Ovary (tissue), 3 donors: ENCODE data around the gene ADGRE1.

Source experiments
- EP300 ChIP-seq: sonication (generic); formaldehyde crosslinking; IDR thresholded peaks from one replicate; pipeline ENCODE4 v1.6.1; 2017; ENCODE audit warnings: antibody characterized with exemption
- TF ChIP-seq, protein P1 (sequence below), 3 donors: fragments of 450-650 bp in 2 of 3; fragments of 200-600 bp in 1 of 3; IDR thresholded peaks; one replicate each; pipeline versions ENCODE4 v1.5.1 to v1.8.0; 2016 to 2022; ENCODE audit warnings: antibody characterized with exemption in 3 of 3, mild to moderate bottlenecking in 1 of 3
- donor health status: DM: no; HTN: no; CAD: no.

DNA sequence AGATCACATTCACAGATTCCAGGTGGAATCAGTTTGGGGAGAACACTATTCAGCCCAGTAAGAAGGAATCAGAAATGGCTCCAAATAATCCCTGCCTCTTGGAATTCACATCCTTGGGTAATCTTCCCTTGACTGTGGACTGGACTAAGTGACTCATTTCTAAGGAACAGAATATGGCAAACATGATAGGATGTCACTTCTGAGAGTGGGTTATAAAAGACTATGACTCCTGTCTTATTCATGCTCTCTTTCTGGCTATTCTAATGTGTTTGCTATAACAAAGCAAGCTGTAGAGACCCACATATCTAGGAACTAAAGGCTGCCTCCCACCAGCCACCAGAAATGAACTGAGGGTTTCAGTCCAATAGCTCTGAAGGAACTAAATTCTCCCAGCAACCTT, 96.1 kb downstream of the ADGRE1 start:
- TF ChIP-seq EP300 = no peak
- TF ChIP-seq, protein P1, sequence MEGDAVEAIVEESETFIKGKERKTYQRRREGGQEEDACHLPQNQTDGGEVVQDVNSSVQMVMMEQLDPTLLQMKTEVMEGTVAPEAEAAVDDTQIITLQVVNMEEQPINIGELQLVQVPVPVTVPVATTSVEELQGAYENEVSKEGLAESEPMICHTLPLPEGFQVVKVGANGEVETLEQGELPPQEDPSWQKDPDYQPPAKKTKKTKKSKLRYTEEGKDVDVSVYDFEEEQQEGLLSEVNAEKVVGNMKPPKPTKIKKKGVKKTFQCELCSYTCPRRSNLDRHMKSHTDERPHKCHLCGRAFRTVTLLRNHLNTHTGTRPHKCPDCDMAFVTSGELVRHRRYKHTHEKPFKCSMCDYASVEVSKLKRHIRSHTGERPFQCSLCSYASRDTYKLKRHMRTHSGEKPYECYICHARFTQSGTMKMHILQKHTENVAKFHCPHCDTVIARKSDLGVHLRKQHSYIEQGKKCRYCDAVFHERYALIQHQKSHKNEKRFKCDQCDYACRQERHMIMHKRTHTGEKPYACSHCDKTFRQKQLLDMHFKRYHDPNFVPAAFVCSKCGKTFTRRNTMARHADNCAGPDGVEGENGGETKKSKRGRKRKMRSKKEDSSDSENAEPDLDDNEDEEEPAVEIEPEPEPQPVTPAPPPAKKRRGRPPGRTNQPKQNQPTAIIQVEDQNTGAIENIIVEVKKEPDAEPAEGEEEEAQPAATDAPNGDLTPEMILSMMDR (IDR thresholded peaks at IDR 0.05) = no peak
